GM20431 (cell line): Measurements from ENCODE around the gene COPA.

Experiments
- in situ Hi-C: fragments of 300-500 bp; cut with MseI, MboI; formaldehyde crosslinking; loops from one replicate; pipeline ENCODE4 v1.15.0; 2020; ENCODE audit warnings: low sequenced_read_pairs; ENCODE audit not compliant: unreplicated experiment

Gene COPA

GRCh38 chr1:160363951-160364735 lies 21.1 kb upstream of the COPA start:
- in situ Hi-C loops = no loop called here

GRCh38 chr1:160363010-160363409 lies 20.0 kb upstream of the COPA start:
- in situ Hi-C loops = no loop called here

GRCh38 chr1:160362168-160362957 lies 19.3 kb upstream of the COPA start:
- in situ Hi-C loops = no loop called here

GRCh38 chr1:160361814-160362167 lies 18.7 kb upstream of the COPA start:
- in situ Hi-C loops = no loop called here

GRCh38 chr1:160361199-160361598 lies 18.1 kb upstream of the COPA start:
- in situ Hi-C loops = no loop called here

GRCh38 chr1:160360227-160360695 lies 17.2 kb upstream of the COPA start:
- in situ Hi-C loops = no loop called here

- in situ Hi-C loops = no loop called here
These were observed 16.6 kb upstream of the COPA start for GRCh38 chr1:160359559-160360226.

GRCh38 chr1:160358073-160358472 lies 15.0 kb upstream of the COPA start:
- in situ Hi-C loops = no loop called here

- in situ Hi-C loops = no loop called here
These were observed 14.4 kb upstream of the COPA start for GRCh38 chr1:160357286-160358002.

- in situ Hi-C loops = no loop called here
These were observed 11.4 kb upstream of the COPA start for GRCh38 chr1:160354388-160354985.

GRCh38 chr1:160353223-160353622 lies 10.2 kb upstream of the COPA start:
- in situ Hi-C loops = no loop called here

- in situ Hi-C loops = no loop called here
These were observed 9.5 kb upstream of the COPA start for GRCh38 chr1:160352555-160352954.

- in situ Hi-C loops = no loop called here
These were observed 8.6 kb upstream of the COPA start for GRCh38 chr1:160351629-160352028.

GRCh38 chr1:160346958-160347357 lies 3.9 kb upstream of the COPA start:
- in situ Hi-C loops = no loop called here

GRCh38 chr1:160346463-160346862 lies 3.4 kb upstream of the COPA start:
- in situ Hi-C loops = no loop called here

- in situ Hi-C loops = no loop called here
These were observed 1.9 kb upstream of the COPA start for GRCh38 chr1:160344936-160345335.

- in situ Hi-C loops = no loop called here
These were observed 1.2 kb upstream of the COPA start for GRCh38 chr1:160344241-160344640.

- in situ Hi-C loops = no loop called here
These were observed 524 bp downstream of the COPA start for GRCh38 chr1:160342526-160342925.

- in situ Hi-C loops = no loop called here
These were observed 2.2 kb downstream of the COPA start for GRCh38 chr1:160340866-160341265.

- in situ Hi-C loops = no loop called here
These were observed 2.9 kb downstream of the COPA start for GRCh38 chr1:160340146-160340545.
